Measurements from ENCODE around the gene NEK2.

Gene NEK2

DNA sequence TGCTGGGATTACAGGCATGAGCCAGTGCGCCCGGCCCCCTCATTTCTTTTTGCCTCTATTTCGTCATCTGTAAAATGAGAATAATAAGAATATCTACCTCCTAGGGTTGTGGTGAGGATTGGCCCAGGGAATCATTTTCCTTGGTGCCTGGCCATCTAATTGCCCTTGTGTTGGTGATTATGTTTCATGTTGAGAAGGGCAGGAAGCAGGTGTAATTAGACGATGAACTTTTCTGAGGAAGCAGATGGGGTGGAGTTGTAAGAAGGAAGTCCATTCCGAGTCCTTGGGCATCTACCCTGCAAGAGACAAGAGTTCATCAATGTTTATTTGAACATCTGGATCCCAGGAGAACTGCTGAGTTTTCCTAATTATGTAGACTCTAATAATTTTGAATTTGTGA is 38.7 kb upstream of the NEK2 start:
- H3K4me3 ChIP-seq (ENCODE audit: low read depth, low read length), result no peak overlapping the region
- TF ChIP-seq, protein P1, sequence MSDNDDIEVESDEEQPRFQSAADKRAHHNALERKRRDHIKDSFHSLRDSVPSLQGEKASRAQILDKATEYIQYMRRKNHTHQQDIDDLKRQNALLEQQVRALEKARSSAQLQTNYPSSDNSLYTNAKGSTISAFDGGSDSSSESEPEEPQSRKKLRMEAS (IDR thresholded peaks at IDR 0.05; ENCODE audit: low read depth, low read length), result no peak
- TF ChIP-seq MYC (IDR thresholded peaks at IDR 0.05; ENCODE audit: low read depth, low read length) (no peak), POLR2A (IDR thresholded peaks at IDR 0.05; ENCODE audit: extremely low read depth, insufficient read length) (no peak)
- TF ChIP-seq, protein P2, sequence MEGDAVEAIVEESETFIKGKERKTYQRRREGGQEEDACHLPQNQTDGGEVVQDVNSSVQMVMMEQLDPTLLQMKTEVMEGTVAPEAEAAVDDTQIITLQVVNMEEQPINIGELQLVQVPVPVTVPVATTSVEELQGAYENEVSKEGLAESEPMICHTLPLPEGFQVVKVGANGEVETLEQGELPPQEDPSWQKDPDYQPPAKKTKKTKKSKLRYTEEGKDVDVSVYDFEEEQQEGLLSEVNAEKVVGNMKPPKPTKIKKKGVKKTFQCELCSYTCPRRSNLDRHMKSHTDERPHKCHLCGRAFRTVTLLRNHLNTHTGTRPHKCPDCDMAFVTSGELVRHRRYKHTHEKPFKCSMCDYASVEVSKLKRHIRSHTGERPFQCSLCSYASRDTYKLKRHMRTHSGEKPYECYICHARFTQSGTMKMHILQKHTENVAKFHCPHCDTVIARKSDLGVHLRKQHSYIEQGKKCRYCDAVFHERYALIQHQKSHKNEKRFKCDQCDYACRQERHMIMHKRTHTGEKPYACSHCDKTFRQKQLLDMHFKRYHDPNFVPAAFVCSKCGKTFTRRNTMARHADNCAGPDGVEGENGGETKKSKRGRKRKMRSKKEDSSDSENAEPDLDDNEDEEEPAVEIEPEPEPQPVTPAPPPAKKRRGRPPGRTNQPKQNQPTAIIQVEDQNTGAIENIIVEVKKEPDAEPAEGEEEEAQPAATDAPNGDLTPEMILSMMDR (IDR thresholded peaks at IDR 0.05; ENCODE audit: low read depth, low read length), result no peak
- DNase-seq (ENCODE audit: low read depth), result no peak

DNA sequence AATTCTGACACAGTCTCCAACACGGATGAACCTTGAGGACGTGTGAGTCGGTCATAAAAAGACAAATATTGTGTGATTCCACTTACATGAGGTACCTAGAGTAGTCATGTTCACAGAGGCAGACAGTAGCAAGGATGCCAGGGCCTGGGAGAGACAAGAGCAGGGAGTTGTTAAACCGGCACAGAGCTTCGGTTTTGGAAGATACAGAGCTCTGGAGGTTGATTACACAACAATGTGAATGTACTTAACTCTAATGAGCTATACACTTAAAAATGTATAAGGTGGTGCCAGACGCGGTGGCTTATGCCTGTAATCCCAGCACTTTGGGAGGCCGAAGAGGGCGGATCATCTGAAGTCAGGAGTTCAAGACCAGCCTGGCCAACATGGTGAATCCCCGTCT is 37.8 kb upstream of the NEK2 start:
- no peak overlapping the region for H3K4me3 ChIP-seq (ENCODE audit: low read depth, low read length)
- no peak for TF ChIP-seq POLR2A (IDR thresholded peaks at IDR 0.05; ENCODE audit: extremely low read depth, insufficient read length)
- TF ChIP-seq MYC (IDR thresholded peaks at IDR 0.05; ENCODE audit: low read depth, low read length), result no peak
- TF ChIP-seq, protein P1 (IDR thresholded peaks at IDR 0.05; ENCODE audit: low read depth, low read length), result no peak
- TF ChIP-seq, protein P2 (IDR thresholded peaks at IDR 0.05; ENCODE audit: low read depth, low read length), result no peak
- no peak for DNase-seq (ENCODE audit: low read depth)

DNA sequence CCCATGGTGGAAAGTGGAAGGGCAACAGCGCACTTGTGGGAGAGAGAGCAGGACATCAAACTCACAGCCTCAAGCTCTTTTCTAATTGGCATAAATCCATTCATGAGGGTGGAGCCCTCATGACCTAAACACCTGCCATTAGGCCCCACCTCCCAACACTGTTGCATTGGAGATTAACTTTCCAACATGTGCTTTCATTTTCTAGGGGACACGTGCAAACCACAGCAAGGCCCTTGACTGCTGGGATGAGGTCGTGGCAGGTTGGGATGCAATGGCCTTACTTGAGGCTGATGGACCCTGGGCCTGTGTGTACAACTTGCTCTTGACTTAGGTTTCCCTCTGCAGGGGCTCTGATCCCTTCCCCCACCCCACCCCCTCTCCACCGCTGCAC is 35.9 kb upstream of the NEK2 start:
- DNase-seq (ENCODE audit: low read depth), result peak; percentile 45
- TF ChIP-seq, protein P1 (IDR thresholded peaks at IDR 0.05; ENCODE audit: low read depth, low read length), result no peak
- TF ChIP-seq, protein P2 (IDR thresholded peaks at IDR 0.05; ENCODE audit: low read depth, low read length), result no peak
- TF ChIP-seq MYC (IDR thresholded peaks at IDR 0.05; ENCODE audit: low read depth, low read length) (no peak), POLR2A (IDR thresholded peaks at IDR 0.05; ENCODE audit: extremely low read depth, insufficient read length) (no peak)
- H3K4me3 ChIP-seq (ENCODE audit: low read depth, low read length), result no peak overlapping the region

DNA sequence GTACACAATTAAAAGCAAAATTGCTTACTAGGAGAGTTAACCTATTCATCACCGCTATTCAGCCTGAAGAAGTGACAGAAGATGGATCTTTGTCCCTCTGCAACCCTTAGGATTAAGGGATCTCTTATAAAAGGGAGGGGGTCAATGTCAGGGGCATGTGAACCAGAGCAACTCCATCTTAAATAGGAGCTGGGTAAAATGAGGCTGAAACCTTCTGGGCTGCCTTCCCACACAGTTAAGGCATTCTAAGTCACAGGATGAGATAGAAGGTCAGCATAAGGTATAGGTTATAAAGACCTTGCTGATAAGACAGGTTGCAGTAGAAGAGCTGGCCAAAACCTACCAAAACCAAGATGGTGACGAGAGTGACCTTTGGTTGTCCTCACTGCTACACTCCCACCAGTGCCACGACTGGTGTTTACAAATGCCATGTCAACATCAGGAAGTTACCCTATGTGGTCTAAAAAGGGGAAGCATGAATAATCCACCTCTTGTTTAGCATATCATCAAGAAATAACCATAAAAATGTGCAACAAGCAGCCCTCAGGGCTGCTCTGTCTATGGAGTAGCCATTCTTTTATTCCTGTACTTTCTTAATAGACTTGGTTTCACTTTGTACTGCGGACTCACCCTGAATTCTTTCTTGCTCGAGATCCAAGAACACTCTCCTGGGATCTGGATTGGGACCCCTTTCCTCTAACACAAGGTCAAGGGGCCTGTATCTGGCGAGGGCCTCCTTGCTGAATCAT is 35.3 kb upstream of the NEK2 start:
- TF ChIP-seq MYC (IDR thresholded peaks at IDR 0.05; ENCODE audit: low read depth, low read length), result no peak
- TF ChIP-seq, protein P2 (IDR thresholded peaks at IDR 0.05; ENCODE audit: low read depth, low read length), result no peak
- no peak for TF ChIP-seq POLR2A (IDR thresholded peaks at IDR 0.05; ENCODE audit: extremely low read depth, insufficient read length)
- TF ChIP-seq, protein P1 (IDR thresholded peaks at IDR 0.05; ENCODE audit: low read depth, low read length), result no peak
- peak; percentile 76 for DNase-seq (ENCODE audit: low read depth)
- H3K4me3 ChIP-seq (ENCODE audit: low read depth, low read length), result no peak overlapping the region

DNA sequence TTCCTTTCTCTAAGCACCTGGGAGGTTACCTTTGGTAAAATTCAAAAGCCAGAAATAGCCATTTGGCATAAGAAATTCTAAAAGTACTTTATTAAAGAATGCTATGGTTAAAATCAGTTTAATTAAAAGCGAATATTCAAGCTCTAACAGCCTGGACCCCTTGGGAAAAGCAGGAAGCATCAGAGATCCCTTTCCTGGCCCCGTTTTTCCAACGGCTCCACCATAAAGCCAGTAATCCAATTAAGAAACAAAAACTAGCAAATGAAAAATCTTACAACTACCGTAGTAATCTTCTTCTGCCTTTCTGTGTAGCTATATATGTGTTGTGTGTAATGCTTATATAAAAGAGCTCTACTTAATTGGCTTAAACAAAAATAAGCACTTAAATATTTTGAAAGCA is 33.5 kb upstream of the NEK2 start:
- H3K4me3 ChIP-seq (ENCODE audit: low read depth, low read length), result no peak overlapping the region
- TF ChIP-seq MYC (IDR thresholded peaks at IDR 0.05; ENCODE audit: low read depth, low read length), result no peak
- no peak for TF ChIP-seq POLR2A (IDR thresholded peaks at IDR 0.05; ENCODE audit: extremely low read depth, insufficient read length)
- TF ChIP-seq, protein P2 (IDR thresholded peaks at IDR 0.05; ENCODE audit: low read depth, low read length), result no peak
- TF ChIP-seq, protein P1 (IDR thresholded peaks at IDR 0.05; ENCODE audit: low read depth, low read length), result no peak

More for the DNA sequence above, 33.5 kb upstream of the NEK2 start:
- no peak for DNase-seq (ENCODE audit: low read depth)
